GM21390 (cell line): Measurements from ENCODE around the gene OTOS.

Source experiments
- ATAC-seq: cut with Tn5 transposase; IDR thresholded peaks from one replicate; pipeline ENCODE4 v1.9.1; 2021; ENCODE audit not compliant: unreplicated experiment

The OTOS gene

GRCh38 chr2:240153418-240153817, 13.0 kb upstream of the OTOS start:
- no peak for ATAC-seq

DNA sequence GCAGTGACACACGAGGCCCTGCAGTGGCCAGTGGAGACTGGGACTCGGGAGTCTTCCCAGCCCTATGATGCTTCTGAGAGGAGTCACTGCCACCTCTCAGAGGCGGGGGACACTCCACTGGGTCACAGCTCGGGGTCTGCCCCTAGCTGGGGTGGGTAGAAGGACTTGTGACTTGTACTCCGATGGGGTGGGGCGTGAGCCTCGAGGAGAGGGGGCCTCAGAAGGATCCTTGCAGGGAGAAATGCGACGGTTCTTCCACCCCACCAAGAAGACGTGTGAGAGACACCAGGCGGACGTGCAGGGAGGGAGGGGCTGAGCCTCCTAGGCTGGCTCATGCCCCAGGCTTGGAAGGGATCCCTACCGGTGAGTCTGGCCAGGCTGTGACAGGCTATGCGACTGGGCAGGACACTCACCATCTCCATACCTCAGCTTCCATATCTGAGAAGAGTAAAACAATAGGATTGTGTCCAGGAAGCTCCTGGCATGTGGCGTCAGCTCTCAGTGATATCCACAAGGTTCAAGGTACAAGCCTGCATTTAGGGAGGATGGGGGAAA, 11.1 kb upstream of the OTOS start:
- no peak for ATAC-seq

DNA sequence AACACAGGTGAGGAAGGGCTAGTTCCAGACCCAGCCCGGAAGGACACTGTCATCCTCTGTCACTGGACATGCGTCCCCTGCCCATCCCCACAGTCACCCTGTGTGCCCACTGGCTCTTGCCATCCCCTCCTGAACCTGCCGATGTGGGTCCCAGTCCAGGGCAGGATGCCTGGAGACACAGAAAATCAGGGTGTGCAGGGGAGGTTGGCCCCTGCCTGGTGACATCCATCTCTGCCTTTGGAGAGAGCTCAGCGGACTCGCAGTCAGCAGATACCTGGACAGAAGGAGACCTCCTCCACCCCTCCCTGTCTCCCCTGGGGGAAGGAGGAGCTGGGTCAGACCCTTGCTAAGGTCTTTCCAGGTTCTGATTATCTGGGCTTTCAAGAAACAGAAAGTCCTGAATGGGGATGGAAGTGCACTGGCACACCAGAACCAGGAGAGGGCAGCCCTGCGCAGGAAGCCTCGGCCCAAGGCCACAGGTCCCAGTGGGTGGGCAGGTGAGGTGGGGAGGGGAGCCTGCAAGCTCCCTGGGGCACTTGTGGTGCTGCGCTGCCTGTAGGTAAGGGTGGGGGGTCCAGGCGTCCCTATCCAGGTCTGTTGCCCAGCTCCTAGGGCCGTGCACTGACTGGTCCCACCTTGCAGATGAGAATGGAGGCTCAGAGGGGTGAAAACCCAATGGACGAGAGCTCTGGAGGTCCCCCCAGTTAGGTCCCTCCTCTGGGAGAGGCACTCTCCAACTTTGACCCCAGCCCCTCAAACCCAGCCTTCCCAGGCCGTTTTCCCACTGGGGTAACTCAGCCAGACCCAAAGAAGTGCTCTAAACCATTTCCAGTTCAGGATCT, 9.7 kb upstream of the OTOS start:
- no peak for ATAC-seq

- no peak for ATAC-seq
Measured at GRCh38 chr2:240147911-240148587, 7.6 kb upstream of the OTOS start.

GRCh38 chr2:240147382-240147781, 6.9 kb upstream of the OTOS start:
- no peak for ATAC-seq

DNA sequence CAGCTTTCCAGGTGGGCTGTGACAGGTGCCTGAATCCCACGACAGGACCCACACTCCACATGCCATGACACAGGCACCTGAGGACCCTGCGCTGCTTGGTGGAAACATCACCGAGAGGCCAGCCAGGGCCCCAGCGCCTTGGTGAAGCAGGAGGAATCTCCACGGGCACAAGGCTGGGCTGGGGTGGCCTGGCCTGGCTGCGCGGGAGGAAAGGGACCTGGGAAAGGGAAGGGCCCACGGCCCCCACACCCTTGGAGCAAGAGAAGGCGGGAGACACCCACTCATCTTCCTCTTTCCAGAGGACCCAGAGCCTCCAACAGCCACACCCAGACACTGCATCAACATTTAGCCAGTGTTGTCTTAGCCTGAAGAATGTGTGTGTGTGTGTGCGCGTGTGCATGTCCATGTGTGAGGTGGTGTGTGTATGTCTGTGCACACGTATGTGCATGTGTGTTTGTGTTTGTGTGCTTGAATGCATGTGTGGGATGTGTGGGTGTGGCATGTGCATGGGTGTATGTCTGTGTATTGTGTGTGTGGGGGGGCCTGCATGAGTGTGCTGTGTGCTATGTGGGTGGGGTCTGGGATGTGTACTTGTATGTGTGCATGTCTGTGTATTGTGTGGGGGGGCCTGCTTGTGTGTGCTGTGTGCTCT, 6.3 kb upstream of the OTOS start:
- no peak for ATAC-seq

DNA sequence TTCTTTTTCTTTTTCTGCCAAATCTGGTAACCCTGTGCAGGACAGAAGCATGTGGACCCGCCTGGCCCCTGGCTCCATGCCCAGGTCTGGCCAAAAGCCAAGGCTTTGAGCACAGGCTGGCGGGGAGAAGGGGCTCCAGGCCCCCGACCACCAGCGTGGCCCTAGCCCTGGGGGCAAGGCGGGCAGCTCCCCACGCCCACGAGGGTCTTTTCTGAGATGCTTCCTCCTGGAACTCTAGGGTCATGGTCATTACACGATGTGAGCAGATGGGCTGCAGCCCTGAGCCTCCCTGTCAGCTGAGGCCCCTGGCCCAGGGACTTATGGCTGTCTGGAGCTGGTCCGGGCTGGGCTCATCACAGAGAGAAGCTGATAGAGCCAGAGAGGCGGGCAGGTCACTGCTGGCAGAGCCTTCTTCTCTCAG, 5.7 kb upstream of the OTOS start:
- ATAC-seq: no peak

DNA sequence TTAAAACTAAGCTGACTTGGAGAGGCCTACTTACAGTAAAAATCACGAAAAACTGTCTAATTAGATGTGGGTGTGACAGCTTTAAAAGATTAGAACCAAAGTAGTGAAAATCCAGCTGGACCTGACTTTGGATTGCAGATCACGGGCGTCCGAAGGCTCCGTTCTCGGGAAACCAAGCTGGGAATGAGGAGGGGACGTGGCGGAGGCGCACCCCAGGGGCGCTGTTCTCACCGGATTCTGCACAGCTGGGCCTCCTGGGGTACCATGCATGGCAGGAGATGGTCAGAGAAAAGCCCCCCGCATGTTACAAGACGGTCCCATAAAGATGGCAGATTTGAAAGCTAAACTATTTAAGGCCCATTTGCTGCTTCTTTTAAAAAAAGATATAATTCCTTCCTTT, 5.0 kb upstream of the OTOS start:
- ATAC-seq: no peak

- ATAC-seq: no peak
Measured at GRCh38 chr2:240144649-240145261, 4.3 kb upstream of the OTOS start.

DNA sequence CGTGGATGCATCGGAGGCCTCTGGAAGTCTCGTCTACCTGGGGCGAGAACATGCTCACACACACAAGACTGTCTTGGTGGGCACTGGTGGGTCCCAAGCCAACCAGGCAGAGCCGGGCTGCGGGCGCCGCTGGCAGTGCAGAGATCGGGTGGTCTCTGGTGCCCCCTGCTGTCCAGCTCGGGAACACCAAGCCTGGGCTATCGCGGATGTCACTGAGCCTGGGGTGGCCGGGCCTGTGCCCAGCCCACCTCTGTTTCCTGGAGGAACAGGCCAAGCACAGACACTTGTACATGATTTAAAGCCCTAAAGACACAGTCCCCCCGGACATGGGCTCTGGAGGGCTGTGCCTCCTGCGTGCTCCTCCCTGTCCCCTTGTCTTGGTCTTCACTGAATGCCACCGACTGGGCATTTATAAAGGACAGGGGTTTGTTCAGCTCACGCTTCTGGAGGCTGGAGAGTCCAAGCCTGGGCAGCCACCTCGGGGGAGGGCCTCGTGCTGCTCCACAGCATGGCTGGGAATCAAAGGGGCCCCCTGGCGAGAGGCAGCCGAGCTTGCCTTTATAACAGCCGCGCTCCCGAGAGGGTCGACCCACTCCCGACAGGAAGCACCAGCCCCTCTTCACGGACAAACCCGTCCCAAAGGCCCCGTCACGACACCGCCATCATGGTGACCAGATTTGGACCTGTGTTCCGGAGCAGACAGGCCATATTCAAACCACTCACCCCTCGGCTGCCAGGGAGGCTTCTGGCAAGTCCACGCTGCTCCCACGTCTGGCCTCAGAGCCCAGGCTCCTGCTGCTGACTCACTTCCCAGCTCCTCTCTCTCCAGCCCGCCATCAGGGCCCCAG, 3.6 kb upstream of the OTOS start:
- no peak for ATAC-seq

DNA sequence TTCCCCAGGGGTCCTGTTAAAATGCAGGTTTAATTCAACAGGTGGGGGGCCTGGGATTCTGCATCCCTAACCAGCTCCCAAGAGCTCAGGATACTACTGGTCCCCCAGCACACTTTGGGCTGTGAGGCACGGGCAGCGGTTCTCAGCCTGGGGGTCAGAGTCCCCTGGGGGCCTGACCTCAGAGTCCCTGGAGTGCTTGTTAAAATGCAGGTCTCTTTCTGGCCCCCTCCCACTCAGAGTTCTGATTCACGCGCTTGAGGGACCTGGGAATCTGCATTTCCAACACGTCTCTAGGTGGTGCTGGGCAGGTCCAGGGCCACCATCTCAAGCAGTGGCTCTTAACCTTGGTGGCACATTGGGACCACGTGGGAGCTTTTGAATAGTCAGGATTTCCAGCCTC, 2.8 kb upstream of the OTOS start:
- ATAC-seq: no peak

- no peak for ATAC-seq
Measured at GRCh38 chr2:240142859-240143258, 2.4 kb upstream of the OTOS start.

DNA sequence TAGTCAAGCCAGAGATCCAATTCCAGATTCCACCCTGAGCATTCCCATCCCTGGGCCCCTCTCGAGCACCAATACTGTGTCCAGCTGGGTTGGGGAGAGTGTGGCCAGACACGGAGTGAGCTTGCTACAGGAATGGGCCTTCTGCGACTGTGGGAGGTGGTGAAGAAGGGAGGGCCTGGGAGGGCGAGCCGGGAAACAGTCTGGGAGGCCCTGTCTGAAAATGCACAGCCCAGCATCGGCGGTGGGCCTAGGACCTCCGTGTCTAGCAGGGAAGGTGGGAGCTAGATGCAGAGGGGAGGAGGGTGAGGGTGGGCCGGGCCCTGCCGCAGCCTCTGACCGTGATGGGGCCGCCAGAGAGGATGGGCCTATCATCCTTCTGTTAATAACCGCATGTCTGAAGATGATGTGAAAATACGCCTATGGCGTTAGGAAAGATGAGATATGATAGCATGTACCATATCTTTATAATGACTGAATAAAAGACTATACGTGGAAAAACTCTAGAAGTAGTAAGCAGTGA, 1.9 kb upstream of the OTOS start:
- ATAC-seq: no peak

- ATAC-seq: no peak
Measured at GRCh38 chr2:240141736-240142135, 1.3 kb upstream of the OTOS start.

DNA sequence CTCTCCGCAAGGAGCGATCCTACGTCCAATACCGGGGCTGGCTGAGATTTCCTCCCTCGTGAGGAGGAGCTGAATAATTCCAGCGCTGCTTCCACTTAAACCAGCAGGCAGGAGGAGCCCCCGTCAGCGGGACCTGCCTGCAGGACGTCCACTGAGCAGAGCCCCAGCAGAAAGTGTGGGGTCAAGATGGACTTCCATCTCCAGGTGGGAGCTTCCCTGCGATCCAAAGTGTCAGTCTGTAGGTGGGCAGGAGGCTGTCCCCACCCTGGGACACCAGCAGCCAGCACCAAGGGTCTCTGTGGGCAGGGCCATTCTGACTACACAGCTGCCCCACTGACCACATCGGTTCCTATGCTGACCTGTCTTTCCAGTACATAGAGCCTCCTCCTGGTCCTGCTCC, 462 bp upstream of the OTOS start:
- no peak for ATAC-seq

- ATAC-seq: no peak
Measured at GRCh38 chr2:240139666-240140393, 628 bp downstream of the OTOS start.

DNA sequence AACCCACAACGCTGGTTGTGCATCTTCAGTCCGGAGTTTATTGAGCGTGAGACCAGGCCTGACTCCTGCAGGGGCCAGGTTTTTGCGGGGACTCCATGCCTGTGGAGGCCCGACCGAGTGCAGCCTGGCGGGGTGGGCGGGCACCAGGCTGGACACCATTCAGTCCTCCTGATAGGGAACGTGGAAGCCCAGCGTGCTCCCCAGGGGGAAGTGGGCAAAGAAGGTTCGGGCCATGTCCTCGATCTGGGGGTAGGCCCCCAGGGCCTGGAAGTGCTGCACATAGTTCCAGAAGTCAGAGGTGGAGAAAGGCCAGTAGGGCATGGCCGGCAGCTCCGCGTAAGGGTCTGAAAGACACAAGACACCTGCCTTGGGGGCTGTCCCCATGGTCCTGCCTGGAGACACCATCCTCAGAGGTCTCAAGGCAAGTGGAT, 1.4 kb downstream of the OTOS start:
- no peak for ATAC-seq

GRCh38 chr2:240138254-240138984, 2.0 kb downstream of the OTOS start:
- no peak for ATAC-seq
